A673 (cell line): ENCODE data around the gene ZNF391. TPM values are rescaled to one million over a fixed set of nuclear protein-coding genes. Genes with fewer than 3 reads are reported as not detected.

ENCODE experiments used
- BruUV-seq: library from RNA; stranded (reverse); fragments of 400-500 nt; replicated peaks from 2 replicates; lab custom pipeline; 2021; lab: Mats Ljungman, UMichigan
- CTCF ChIA-PET: fragments of 300-600 bp; sonication (Branson Sonifier 250); formaldehyde crosslinking; loops from one replicate; lab custom pipeline; 2022; ENCODE audit warnings: antibody characterized with exemption; lab: Charles Lee
- POLR2A ChIA-PET: fragments of 300-600 bp; sonication (Branson Sonifier 250); formaldehyde crosslinking; loops from one replicate; lab custom pipeline; 2022; ENCODE audit warnings: antibody characterized with exemption; ENCODE audit not compliant: low non-redundant PET; lab: Charles Lee
- DNase-seq: peaks from one replicate; pipeline ENCODE4 v3.0.0-alpha.2; 2015; ENCODE audit warnings: low spot score
- H3K27ac ChIP-seq: fragments of 200-600 bp; sonication (generic); 2 replicates; pipeline ENCODE4 v1.5.1; 2016; ENCODE audit warnings: mixed run types, low read depth, mild to moderate bottlenecking, mixed read lengths, antibody characterized with exemption, low read length; ENCODE audit not compliant: poor library complexity, severe bottlenecking
- H3K27me3 ChIP-seq: fragments of 200-600 bp; sonication (generic); replicated peaks from 2 replicates; pipeline ENCODE4 v1.6.1; 2017; ENCODE audit warnings: mixed run types, low read depth, mild to moderate bottlenecking, mixed read lengths, antibody characterized with exemption, low read length; ENCODE audit not compliant: insufficient read depth, poor library complexity
- H3K36me3 ChIP-seq: fragments of 200-600 bp; sonication (generic); 2 replicates; pipeline ENCODE4 v1.6.1; 2016; ENCODE audit warnings: mixed run types, mild to moderate bottlenecking, mixed read lengths, antibody characterized with exemption, low read length; ENCODE audit not compliant: insufficient read depth, poor library complexity, severe bottlenecking
- H3K4me1 ChIP-seq: fragments of 200-600 bp; sonication (generic); 2 replicates; pipeline ENCODE4 v1.6.1; 2017; ENCODE audit warnings: mixed run types, mild to moderate bottlenecking, mixed read lengths, antibody characterized with exemption, low read length; ENCODE audit not compliant: insufficient read depth, poor library complexity, severe bottlenecking
- H3K4me3 ChIP-seq: fragments of 200-600 bp; sonication (generic); 2 replicates; pipeline ENCODE4 v1.5.1; 2016; ENCODE audit warnings: low read depth, mixed run types, mild to moderate bottlenecking, mixed read lengths, low read length; ENCODE audit not compliant: poor library complexity, severe bottlenecking
- H3K9me3 ChIP-seq: fragments of 200-600 bp; sonication (generic); 2 replicates; pipeline ENCODE4 v1.6.1; 2016; ENCODE audit warnings: mixed run types, low read depth, mild to moderate bottlenecking, mixed read lengths, antibody characterized with exemption, low read length; ENCODE audit not compliant: poor library complexity, severe bottlenecking
- CTCF ChIP-seq: fragments of 300-800, 200-600 bp; sonication (generic); conservative IDR thresholded peaks from 2 replicates; pipeline ENCODE4 v1.5.1; 2017; ENCODE audit warnings: low read depth, mild to moderate bottlenecking, antibody characterized with exemption, low read length, moderate library complexity, mixed read lengths
- EZH2 ChIP-seq: fragments of 200-600 bp; sonication (generic); IDR thresholded peaks from 2 replicates; pipeline ENCODE4 v1.6.1; 2017; ENCODE audit warnings: borderline replicate concordance, low read depth, mild to moderate bottlenecking, mixed read lengths, antibody characterized with exemption, low read length; ENCODE audit not compliant: poor library complexity, severe bottlenecking
- intact Hi-C: fragments of 100-400 bp; cut with micrococcal nuclease; formaldehyde crosslinking; loops from one replicate; pipeline ENCODE4 v1.10.0; 2022; ENCODE audit not compliant: unreplicated experiment
- total RNA-seq: library from RNA; stranded (reverse); gene quantifications from 2 replicates; pipeline ENCODE4 v1.2.3, GENCODE V29; 2021

ZNF391 gene
- total RNA-seq, 1 experiment from 2014 or later: 2.8 TPM

- H3K27ac ChIP-seq: no peak overlapping the region
- DNase-seq: no peak
- H3K27me3 ChIP-seq: no peaks in the 10 kb centered on the region
- TF ChIP-seq EZH2: no peak
- TF ChIP-seq CTCF: no peak
- H3K4me1 ChIP-seq: no peaks in the 10 kb centered on the region
- CTCF ChIA-PET: no interaction called here
- POLR2A ChIA-PET: no interaction called here
- no TSS peak for BruUV-seq
- no peak overlapping the region for H3K4me3 ChIP-seq
- intact Hi-C loops: no loop called here
- H3K9me3 ChIP-seq: peaks cover 21% of the 10 kb centered on the region
- H3K36me3 ChIP-seq: no peaks in the 10 kb centered on the region
Measured at GRCh38 chr6:27394073-27394472, 5.5 kb downstream of the ZNF391 start.

DNA sequence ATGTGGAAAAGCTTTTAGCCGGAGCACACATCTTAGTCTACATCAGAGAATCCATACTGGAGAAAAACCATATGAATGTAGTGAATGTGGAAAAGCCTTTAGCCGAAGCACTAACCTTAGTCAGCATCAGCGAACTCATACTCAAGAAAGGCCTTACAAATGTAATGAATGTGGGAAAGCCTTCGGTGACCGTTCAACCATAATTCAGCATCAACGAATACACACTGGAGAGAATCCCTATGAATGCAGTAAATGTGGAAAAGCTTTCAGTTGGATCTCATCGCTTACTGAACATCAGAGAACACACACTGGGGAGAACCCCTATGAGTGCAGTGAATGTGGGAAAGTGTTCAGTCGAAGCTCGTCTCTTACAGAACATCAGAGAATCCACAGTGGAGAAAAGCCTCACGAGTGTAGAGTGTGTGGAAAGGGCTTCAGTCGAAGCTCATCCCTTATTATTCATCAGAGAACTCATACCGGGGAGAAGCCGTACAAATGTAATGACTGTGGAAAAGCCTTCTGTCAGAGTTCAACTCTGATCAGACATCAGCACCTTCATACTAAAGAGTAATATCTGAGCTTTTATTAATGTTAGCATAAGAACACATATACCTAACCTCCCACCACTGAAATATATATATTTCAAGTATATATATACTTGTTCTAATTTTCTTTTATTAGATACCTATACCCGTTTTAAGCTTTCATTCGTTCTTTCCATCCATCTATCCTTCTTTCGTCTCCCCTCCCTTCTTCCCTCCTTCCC is 12.5 kb downstream of the ZNF391 start:
- CTCF ChIA-PET: no interaction called here
- no peak overlapping the region for H3K27ac ChIP-seq
- POLR2A ChIA-PET: no interaction called here
- no peaks in the 10 kb centered on the region for H3K36me3 ChIP-seq
- H3K9me3 ChIP-seq: peaks cover 62% of the 10 kb centered on the region
- TF ChIP-seq CTCF (no peak), EZH2 (no peak)
- H3K4me1 ChIP-seq: no peaks in the 10 kb centered on the region
- intact Hi-C loops: no loop called here
- no TSS peak for BruUV-seq
- no peaks in the 10 kb centered on the region for H3K27me3 ChIP-seq
- no peak overlapping the region for H3K4me3 ChIP-seq
- DNase-seq: no peak

DNA sequence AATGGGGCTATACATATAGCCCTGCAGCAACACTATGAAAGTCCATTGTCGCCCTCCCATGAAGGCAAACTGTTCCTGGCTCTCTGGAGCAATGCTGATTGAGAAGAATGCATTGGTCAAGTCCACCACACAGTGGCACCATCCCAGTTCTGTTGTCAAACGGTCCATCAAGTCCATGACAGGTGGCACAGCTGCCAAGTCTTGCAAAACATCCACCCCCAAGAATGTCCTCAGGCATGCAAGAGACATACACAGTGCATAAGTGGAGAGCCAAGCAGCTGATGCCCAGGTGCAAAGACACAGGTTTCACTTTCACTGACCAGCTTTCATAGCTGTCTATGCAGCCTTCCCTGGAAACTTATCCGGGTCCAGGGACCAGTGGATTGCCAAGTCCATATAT is 17.5 kb downstream of the ZNF391 start:
- DNase-seq: no peak
- Histone ChIP-seq H3K27ac (no peak overlapping the region), H3K36me3 (no peaks in the 10 kb centered on the region), H3K4me1 (no peaks in the 10 kb centered on the region), H3K4me3 (no peak overlapping the region), H3K9me3 (peaks cover 23% of the 10 kb centered on the region), H3K27me3 (no peaks in the 10 kb centered on the region)
- POLR2A ChIA-PET: no interaction called here
- CTCF ChIA-PET: no interaction called here
- TF ChIP-seq EZH2 (no peak), CTCF (no peak)
- intact Hi-C loops: no loop called here
- no TSS peak for BruUV-seq
